ENCODE measurements around the gene BORA.

BORA gene
- total RNA-seq, result 8.1 to 8.9 (median 8.8) reads per million in 3 donors

DNA sequence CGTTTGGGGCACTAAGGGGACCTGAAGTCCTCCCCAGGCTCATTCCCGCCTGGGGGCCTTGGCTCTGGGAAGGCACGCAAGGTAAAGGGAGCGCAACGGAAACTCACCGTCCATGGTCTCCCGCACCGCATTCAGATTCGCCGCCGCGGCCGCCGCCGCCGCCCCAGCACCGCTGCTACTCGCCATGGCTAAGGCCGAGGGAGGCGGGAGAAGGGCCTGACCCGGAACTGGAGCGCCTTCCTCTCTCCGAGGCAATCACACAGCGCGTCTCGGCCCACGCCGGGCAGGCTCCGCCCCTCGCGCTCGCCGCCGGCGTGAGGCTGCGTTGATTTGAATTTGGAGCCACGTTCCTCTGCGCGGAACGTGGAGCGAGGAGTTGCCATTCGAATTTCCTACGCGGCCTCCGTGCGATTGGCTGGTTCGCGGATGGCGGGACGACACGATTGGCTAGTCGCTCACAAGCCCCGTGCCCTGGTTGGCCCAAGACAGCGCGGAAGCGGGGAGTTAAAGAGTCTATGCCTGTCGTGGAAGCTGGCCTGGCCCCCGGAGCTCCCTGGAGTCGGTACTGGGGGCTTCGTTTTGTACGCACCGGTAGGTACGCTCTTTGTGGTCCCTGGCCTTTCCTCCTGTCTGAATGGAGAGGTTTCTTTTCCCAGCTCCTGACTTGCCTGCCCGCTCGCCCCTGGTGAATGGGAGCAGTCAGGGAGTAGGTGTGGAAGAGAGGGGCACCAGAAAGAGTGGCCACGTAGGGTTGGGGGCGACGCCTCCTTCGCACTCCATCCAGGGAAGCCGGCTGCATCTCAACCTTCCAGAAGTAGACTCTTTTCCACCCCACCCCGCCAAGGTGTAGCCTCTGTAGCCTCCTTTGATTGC is at the start of gene BORA, which contains the start of gene MZT1:
BORA (plus strand) TSS at position 507 of the 873 bp plus-strand sequence. CDS start 1,018 bp downstream, outside the sequence.
MZT1 (minus strand) TSS at position 213 of the 873 bp plus-strand sequence; CDS start at position 186, 27 bp downstream.
- Histone ChIP-seq H3K9me3 (ENCODE audit: control insufficient read depth, low read length) (no peaks in the 10 kb centered on the region), H3K27me3 (replicated peaks; ENCODE audit: control insufficient read depth, insufficient read depth, low read length, poor library complexity, severe bottlenecking) (no peaks in the 10 kb centered on the region), H3K4me3 (ENCODE audit: insufficient read depth, low read depth, low read length, poor library complexity, severe bottlenecking) (peak within 1 kb of the TSS; percentile 83), H3K27ac (ENCODE audit: insufficient read depth, low read length, poor library complexity, severe bottlenecking) (peak within 1 kb of the TSS; percentile 68), H3K36me3 (ENCODE audit: control insufficient read depth, insufficient read depth, low read length) (peaks cover 3% of the 10 kb centered on the region), H3K4me1 (ENCODE audit: control insufficient read depth, insufficient read depth, low read length, poor library complexity, severe bottlenecking) (peaks cover 9% of the 10 kb centered on the region)
- peak; percentile 89 to 93 (median 92) for DNase-seq

DNA sequence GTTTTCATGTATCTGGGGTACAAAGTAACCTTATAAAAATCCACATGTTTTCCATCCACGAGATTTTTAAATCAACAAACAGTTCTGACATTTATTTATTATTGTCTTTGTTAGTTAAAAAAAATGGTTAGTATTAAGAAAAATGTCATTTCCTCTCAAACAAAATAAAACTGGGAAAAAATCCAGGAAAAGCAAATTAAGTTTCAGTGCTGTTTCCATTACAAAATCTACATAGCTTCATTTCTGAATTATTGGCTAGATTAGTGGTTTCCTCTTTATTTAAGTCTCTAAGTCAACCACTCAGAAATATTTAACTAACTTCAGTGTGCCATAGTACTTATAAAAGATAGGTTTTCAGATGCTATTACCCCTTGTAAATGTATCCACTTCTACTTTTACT is 49.4 kb upstream of the BORA start:
- H3K4me1 ChIP-seq (ENCODE audit: control insufficient read depth, insufficient read depth, low read length, poor library complexity, severe bottlenecking), result no peaks in the 10 kb centered on the region
- no peak overlapping the region for H3K4me3 ChIP-seq (ENCODE audit: insufficient read depth, low read depth, low read length, poor library complexity, severe bottlenecking)
- H3K36me3 ChIP-seq (ENCODE audit: control insufficient read depth, insufficient read depth, low read length), result no peaks in the 10 kb centered on the region
- H3K9me3 ChIP-seq (ENCODE audit: control insufficient read depth, low read length), result no peaks in the 10 kb centered on the region
- no peaks in the 10 kb centered on the region for H3K27me3 ChIP-seq (replicated peaks; ENCODE audit: control insufficient read depth, insufficient read depth, low read length, poor library complexity, severe bottlenecking)
- no peak overlapping the region for H3K27ac ChIP-seq (ENCODE audit: insufficient read depth, low read length, poor library complexity, severe bottlenecking)
- DNase-seq, result no peak

DNA sequence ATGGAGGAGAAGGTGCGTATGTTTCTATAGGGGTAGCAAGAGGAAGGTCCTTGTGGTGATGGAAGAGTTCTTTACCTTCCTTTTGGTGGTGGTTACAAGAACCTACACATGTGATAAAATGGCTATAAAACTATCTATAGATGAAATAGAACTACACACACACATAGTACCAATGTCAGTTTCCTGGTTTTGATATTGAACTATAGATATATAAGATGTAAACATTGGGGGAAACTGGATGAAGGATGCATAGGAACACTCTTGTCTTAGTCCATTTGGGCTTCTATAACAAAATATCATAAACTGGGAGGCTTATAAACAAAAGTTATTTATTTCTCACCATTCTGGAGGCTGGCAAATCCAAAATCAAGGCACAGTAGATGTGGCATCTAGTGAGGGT is 47.4 kb upstream of the BORA start:
- DNase-seq, result no peak
- no peaks in the 10 kb centered on the region for H3K36me3 ChIP-seq (ENCODE audit: control insufficient read depth, insufficient read depth, low read length)
- no peaks in the 10 kb centered on the region for H3K4me1 ChIP-seq (ENCODE audit: control insufficient read depth, insufficient read depth, low read length, poor library complexity, severe bottlenecking)
- H3K9me3 ChIP-seq (ENCODE audit: control insufficient read depth, low read length), result no peaks in the 10 kb centered on the region
- no peak overlapping the region for H3K4me3 ChIP-seq (ENCODE audit: insufficient read depth, low read depth, low read length, poor library complexity, severe bottlenecking)
- no peaks in the 10 kb centered on the region for H3K27me3 ChIP-seq (replicated peaks; ENCODE audit: control insufficient read depth, insufficient read depth, low read length, poor library complexity, severe bottlenecking)
- no peak overlapping the region for H3K27ac ChIP-seq (ENCODE audit: insufficient read depth, low read length, poor library complexity, severe bottlenecking)

GRCh38 chr13:72686766-72687165 is 41.0 kb upstream of the BORA start:
- no peak for DNase-seq

DNA sequence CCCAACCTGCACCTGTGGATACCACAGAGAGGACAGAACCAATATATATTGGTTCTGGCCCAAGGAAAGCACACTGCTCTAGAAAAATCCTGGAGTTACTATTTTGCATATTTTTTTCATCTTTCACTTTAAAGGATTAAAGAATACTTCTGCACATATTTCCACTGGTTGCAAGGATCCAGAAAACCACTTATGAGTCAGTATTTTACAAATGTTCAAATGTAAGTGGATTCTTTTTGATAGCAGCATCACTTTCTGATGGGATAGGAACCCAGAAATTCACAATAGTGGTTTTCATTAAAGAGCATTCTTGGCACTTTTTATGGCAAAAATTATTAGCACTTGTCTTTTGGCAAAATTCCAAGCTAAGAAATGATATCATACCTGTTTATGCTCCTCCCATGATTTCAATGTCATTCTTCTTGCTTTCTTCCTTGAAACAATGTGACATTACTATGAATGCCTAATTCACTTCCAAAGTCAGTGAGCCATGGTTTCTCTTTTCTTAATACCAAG is 38.5 kb upstream of the BORA start:
- H3K4me3 ChIP-seq (ENCODE audit: insufficient read depth, low read depth, low read length, poor library complexity, severe bottlenecking), result no peak overlapping the region
- DNase-seq, result no peak
- no peaks in the 10 kb centered on the region for H3K9me3 ChIP-seq (ENCODE audit: control insufficient read depth, low read length)
- no peaks in the 10 kb centered on the region for H3K27me3 ChIP-seq (replicated peaks; ENCODE audit: control insufficient read depth, insufficient read depth, low read length, poor library complexity, severe bottlenecking)
- H3K36me3 ChIP-seq (ENCODE audit: control insufficient read depth, insufficient read depth, low read length), result no peaks in the 10 kb centered on the region
- H3K27ac ChIP-seq (ENCODE audit: insufficient read depth, low read length, poor library complexity, severe bottlenecking), result no peak overlapping the region
- no peaks in the 10 kb centered on the region for H3K4me1 ChIP-seq (ENCODE audit: control insufficient read depth, insufficient read depth, low read length, poor library complexity, severe bottlenecking)

More at GRCh38 chr13:72686766-72687165, 41.0 kb upstream of the BORA start:
- H3K9me3 ChIP-seq (ENCODE audit: control insufficient read depth, low read length), result no peaks in the 10 kb centered on the region
- no peak overlapping the region for H3K4me3 ChIP-seq (ENCODE audit: insufficient read depth, low read depth, low read length, poor library complexity, severe bottlenecking)
- H3K36me3 ChIP-seq (ENCODE audit: control insufficient read depth, insufficient read depth, low read length), result no peaks in the 10 kb centered on the region
- no peaks in the 10 kb centered on the region for H3K4me1 ChIP-seq (ENCODE audit: control insufficient read depth, insufficient read depth, low read length, poor library complexity, severe bottlenecking)
- no peak overlapping the region for H3K27ac ChIP-seq (ENCODE audit: insufficient read depth, low read length, poor library complexity, severe bottlenecking)
- H3K27me3 ChIP-seq (replicated peaks; ENCODE audit: control insufficient read depth, insufficient read depth, low read length, poor library complexity, severe bottlenecking), result no peaks in the 10 kb centered on the region

- H3K9me3 ChIP-seq (ENCODE audit: control insufficient read depth, low read length), result no peaks in the 10 kb centered on the region
- no peak for DNase-seq
- no peaks in the 10 kb centered on the region for H3K4me1 ChIP-seq (ENCODE audit: control insufficient read depth, insufficient read depth, low read length, poor library complexity, severe bottlenecking)
- no peaks in the 10 kb centered on the region for H3K27me3 ChIP-seq (replicated peaks; ENCODE audit: control insufficient read depth, insufficient read depth, low read length, poor library complexity, severe bottlenecking)
- H3K27ac ChIP-seq (ENCODE audit: insufficient read depth, low read length, poor library complexity, severe bottlenecking), result no peak overlapping the region
- no peaks in the 10 kb centered on the region for H3K36me3 ChIP-seq (ENCODE audit: control insufficient read depth, insufficient read depth, low read length)
- H3K4me3 ChIP-seq (ENCODE audit: insufficient read depth, low read depth, low read length, poor library complexity, severe bottlenecking), result no peak overlapping the region
These were observed 34.7 kb upstream of the BORA start for GRCh38 chr13:72692884-72693514.

DNA sequence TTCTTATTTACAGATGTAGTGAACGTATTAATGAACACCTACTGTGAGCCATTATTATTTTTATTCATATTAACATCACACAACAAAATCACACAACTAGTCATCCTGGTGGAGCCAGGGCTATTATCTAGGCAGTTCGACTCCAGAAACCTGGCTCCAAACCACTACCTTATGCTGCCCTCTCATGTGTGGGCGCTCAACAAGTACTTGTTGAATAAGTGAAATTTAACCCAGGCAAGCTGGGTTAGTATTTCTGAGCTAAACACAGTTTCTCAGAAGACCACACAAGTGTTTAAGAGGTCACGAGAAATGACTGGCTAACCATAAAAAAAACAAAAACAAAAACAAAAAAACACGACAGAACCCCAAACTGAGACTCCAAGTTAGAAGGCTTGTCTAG is 33.9 kb upstream of the BORA start:
- Histone ChIP-seq H3K36me3 (ENCODE audit: control insufficient read depth, insufficient read depth, low read length) (no peaks in the 10 kb centered on the region), H3K4me3 (ENCODE audit: insufficient read depth, low read depth, low read length, poor library complexity, severe bottlenecking) (no peak overlapping the region), H3K9me3 (ENCODE audit: control insufficient read depth, low read length) (no peaks in the 10 kb centered on the region), H3K4me1 (ENCODE audit: control insufficient read depth, insufficient read depth, low read length, poor library complexity, severe bottlenecking) (no peaks in the 10 kb centered on the region), H3K27me3 (replicated peaks; ENCODE audit: control insufficient read depth, insufficient read depth, low read length, poor library complexity, severe bottlenecking) (no peaks in the 10 kb centered on the region), H3K27ac (ENCODE audit: insufficient read depth, low read length, poor library complexity, severe bottlenecking) (no peak overlapping the region)
- no peak for DNase-seq

GRCh38 chr13:72694314-72694713 is 33.4 kb upstream of the BORA start:
- Histone ChIP-seq H3K27me3 (replicated peaks; ENCODE audit: control insufficient read depth, insufficient read depth, low read length, poor library complexity, severe bottlenecking) (no peaks in the 10 kb centered on the region), H3K9me3 (ENCODE audit: control insufficient read depth, low read length) (no peaks in the 10 kb centered on the region), H3K4me1 (ENCODE audit: control insufficient read depth, insufficient read depth, low read length, poor library complexity, severe bottlenecking) (no peaks in the 10 kb centered on the region), H3K27ac (ENCODE audit: insufficient read depth, low read length, poor library complexity, severe bottlenecking) (no peak overlapping the region), H3K36me3 (ENCODE audit: control insufficient read depth, insufficient read depth, low read length) (no peaks in the 10 kb centered on the region), H3K4me3 (ENCODE audit: insufficient read depth, low read depth, low read length, poor library complexity, severe bottlenecking) (no peak overlapping the region)
- no peak for DNase-seq

DNA sequence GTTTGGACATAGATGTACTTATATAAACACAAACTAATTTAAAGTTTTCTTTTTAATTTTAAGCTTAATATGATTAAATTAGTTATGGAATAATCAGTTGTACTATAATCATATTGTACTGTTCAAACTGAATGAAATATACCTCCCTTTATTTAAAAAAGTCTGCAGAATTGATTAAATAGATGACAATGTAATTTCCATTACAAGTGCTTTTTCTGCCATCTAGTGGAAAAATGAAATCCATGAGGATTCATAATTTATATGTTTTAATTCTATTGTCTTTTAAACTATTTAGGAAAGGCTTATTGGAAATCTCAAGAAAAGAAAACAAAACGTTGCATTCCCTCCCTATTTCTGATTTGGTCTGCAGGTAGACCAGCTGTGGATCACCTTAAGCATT is 31.1 kb upstream of the BORA start:
- no peak overlapping the region for H3K27ac ChIP-seq (ENCODE audit: insufficient read depth, low read length, poor library complexity, severe bottlenecking)
- no peak overlapping the region for H3K4me3 ChIP-seq (ENCODE audit: insufficient read depth, low read depth, low read length, poor library complexity, severe bottlenecking)
- no peaks in the 10 kb centered on the region for H3K9me3 ChIP-seq (ENCODE audit: control insufficient read depth, low read length)
- no peaks in the 10 kb centered on the region for H3K27me3 ChIP-seq (replicated peaks; ENCODE audit: control insufficient read depth, insufficient read depth, low read length, poor library complexity, severe bottlenecking)
- H3K36me3 ChIP-seq (ENCODE audit: control insufficient read depth, insufficient read depth, low read length), result no peaks in the 10 kb centered on the region
- no peak for DNase-seq
- no peaks in the 10 kb centered on the region for H3K4me1 ChIP-seq (ENCODE audit: control insufficient read depth, insufficient read depth, low read length, poor library complexity, severe bottlenecking)

GRCh38 chr13:72698164-72698563 is 29.6 kb upstream of the BORA start:
- no peak for DNase-seq
- Histone ChIP-seq H3K27me3 (replicated peaks; ENCODE audit: control insufficient read depth, insufficient read depth, low read length, poor library complexity, severe bottlenecking) (no peaks in the 10 kb centered on the region), H3K27ac (ENCODE audit: insufficient read depth, low read length, poor library complexity, severe bottlenecking) (no peak overlapping the region), H3K4me3 (ENCODE audit: insufficient read depth, low read depth, low read length, poor library complexity, severe bottlenecking) (no peak overlapping the region), H3K9me3 (ENCODE audit: control insufficient read depth, low read length) (no peaks in the 10 kb centered on the region), H3K36me3 (ENCODE audit: control insufficient read depth, insufficient read depth, low read length) (no peaks in the 10 kb centered on the region), H3K4me1 (ENCODE audit: control insufficient read depth, insufficient read depth, low read length, poor library complexity, severe bottlenecking) (no peaks in the 10 kb centered on the region)

Data from effector memory CD4-positive, alpha-beta T cell (primary cell).